HepG2 (cell line): ENCODE measurements around the gene SERPINA3. TPM values are rescaled to one million over a fixed set of nuclear protein-coding genes. Genes with fewer than 3 reads are reported as not detected.
A peak's percentile ranks its signal among the peaks of the same experiment; 100 is the strongest.

Experiments used
- AFF4 ChIP-seq: sonication (generic); formaldehyde crosslinking; IDR thresholded peaks from 2 replicates; pipeline ENCODE4 v1.4.0; 2020; ENCODE audit warnings: missing genetic modification reagents
- AKAP8 ChIP-seq: sonication (generic); formaldehyde crosslinking; IDR thresholded peaks from 2 replicates; pipeline ENCODE4 v1.5.1; 2020; ENCODE audit warnings: mild to moderate bottlenecking, missing genetic modification reagents
- E2F2 ChIP-seq: sonication (generic); formaldehyde crosslinking; IDR thresholded peaks from 2 replicates; pipeline ENCODE4 v1.4.0; 2020; ENCODE audit warnings: missing genetic modification reagents, borderline replicate concordance
- EHMT2 ChIP-seq: fragments of 200-600 bp; sonication (generic); IDR thresholded peaks from 2 replicates; pipeline ENCODE4 v1.7.0; 2017; ENCODE audit warnings: antibody characterized with exemption, low read depth, low read length, borderline replicate concordance
- GATA4 ChIP-seq: sonication (generic); IDR thresholded peaks from 2 replicates; pipeline ENCODE4 v1.6.1; 2016; ENCODE audit warnings: antibody characterized with exemption, low read depth, borderline replicate concordance
- HDAC2 ChIP-seq: sonication (generic); formaldehyde crosslinking; IDR thresholded peaks from 2 replicates; pipeline ENCODE4 v1.4.0; 2020; ENCODE audit warnings: missing genetic modification reagents
- KLF15 ChIP-seq: sonication (generic); formaldehyde crosslinking; IDR thresholded peaks from 2 replicates; pipeline ENCODE4 v1.8.1; 2023; ENCODE audit warnings: borderline replicate concordance, mild to moderate bottlenecking, inconsistent platforms, missing genetic modification reagents, mixed read lengths
- MED1 ChIP-seq: sonication (generic); formaldehyde crosslinking; IDR thresholded peaks from 2 replicates; pipeline ENCODE4 v1.4.0; 2020; ENCODE audit warnings: missing genetic modification reagents
- PHF20 ChIP-seq: sonication (generic); formaldehyde crosslinking; IDR thresholded peaks from 2 replicates; pipeline ENCODE4 v1.5.0; 2020; ENCODE audit warnings: mild to moderate bottlenecking, missing genetic modification reagents
- REPIN1 ChIP-seq: sonication (generic); formaldehyde crosslinking; IDR thresholded peaks from 2 replicates; pipeline ENCODE4 v1.8.0; 2022; ENCODE audit warnings: missing genetic modification reagents, low read depth, mild to moderate bottlenecking, borderline replicate concordance
- RERE ChIP-seq: IDR thresholded peaks from 2 replicates; pipeline ENCODE4 v1.6.1; 2016; ENCODE audit warnings: low read depth, missing genetic modification reagents, missing compliant biosample characterization
- SAP130 ChIP-seq: IDR thresholded peaks from 2 replicates; pipeline ENCODE4 v1.6.1; 2016; ENCODE audit warnings: low read depth
- ZFP41 ChIP-seq: sonication (generic); formaldehyde crosslinking; IDR thresholded peaks from 2 replicates; pipeline ENCODE4 v1.4.0; 2020; ENCODE audit warnings: mild to moderate bottlenecking, missing genetic modification reagents, borderline replicate concordance
- ZMAT3 ChIP-seq: sonication (generic); formaldehyde crosslinking; conservative IDR thresholded peaks from 2 replicates; pipeline ENCODE4 v1.7.0; 2021; ENCODE audit warnings: missing genetic modification reagents
- ZNF101 ChIP-seq: sonication (generic); formaldehyde crosslinking; IDR thresholded peaks from 2 replicates; pipeline ENCODE4 v1.4.0; 2020; ENCODE audit warnings: mild to moderate bottlenecking, low read depth, missing genetic modification reagents, borderline replicate concordance
- ZNF24 ChIP-seq: fragments of 450-650 bp; IDR thresholded peaks from 2 replicates; pipeline ENCODE4 v1.6.1; 2017; ENCODE audit warnings: antibody characterized with exemption, mild to moderate bottlenecking
- ZNF543 ChIP-seq: sonication (generic); formaldehyde crosslinking; IDR thresholded peaks from 2 replicates; pipeline ENCODE4 v1.4.0; 2020; ENCODE audit warnings: mild to moderate bottlenecking, missing genetic modification reagents
- ZNF883 ChIP-seq: sonication (generic); formaldehyde crosslinking; IDR thresholded peaks from 2 replicates; pipeline ENCODE4 v1.5.1; 2020; ENCODE audit warnings: mild to moderate bottlenecking, missing genetic modification reagents; ENCODE audit errors: not compliant biosample characterization
- ZSCAN31 ChIP-seq: sonication (generic); formaldehyde crosslinking; IDR thresholded peaks from 2 replicates; pipeline ENCODE4 v1.5.0; 2020; ENCODE audit warnings: low read depth, mild to moderate bottlenecking, missing genetic modification reagents
- polyA plus RNA-seq, 8 experiments: library from polyadenylated mRNA; depleted of rRNA in 3 of 8; stranded (reverse) in 7 of 8; unstranded in 1 of 8; fragments of >200 nt; fragmentation: Illumina TruSeq in 4 of 8; extraction: Trizol in 4 of 8; gene quantifications; 2 replicates each; pipeline versions ENCODE4 v1.2.1 to v1.2.3, GENCODE V29; 2011 to 2016; ENCODE audit warnings: low read depth in 4 of 8, missing spikeins in 1 of 8, mixed read lengths in 1 of 8; ENCODE audit not compliant: insufficient read depth in 1 of 8
- total RNA-seq, 5 experiments: library from RNA; depleted of rRNA; stranded (reverse); fragments of >200 nt; fragmentation: Illumina TruSeq; extraction: Trizol; gene quantifications; 2 replicates each; pipeline ENCODE4 v1.2.3, GENCODE V29; 2016; ENCODE audit warnings: low read depth in 1 of 5

SERPINA3 gene
- total and polyA plus RNA-seq, 2 of the 13 experiments (the other 11 are each of a cell fraction or from before 2014, with no cell fraction given): 825 to 2,200 TPM

GRCh38 chr14:94572637-94573303 is 39.4 kb upstream of the SERPINA3 start (continued):
- TF ChIP-seq PHF20 (CRISPR knock-in tag) (0 out of 2 replicates have a peak, but pooled peaks have one; percentile 14), SAP130 (peak; percentile 62), RERE (CRISPR knock-in tag) (peak; percentile 71), ZMAT3 (CRISPR knock-in tag) (0 out of 2 replicates have a peak, but pooled peaks have one; percentile 29), EHMT2 (no peak), ZFP41 (CRISPR knock-in tag) (no peak), ZNF543 (no peak; the same call in 1 of the 2 replicates), REPIN1 (CRISPR knock-in tag) (peak; percentile 36; the same call in 1 of the 2 replicates), ZNF101 (CRISPR knock-in tag) (no peak), MED1 (CRISPR knock-in tag) (peak; percentile 87), AKAP8 (CRISPR knock-in tag) (peak; percentile 76; the same call in 1 of the 2 replicates), GATA4 (peak; percentile 71; the same call in 1 of the 2 replicates), ZNF883 (CRISPR knock-in tag) (peak; percentile 31), ZNF24 (peak; percentile 97), KLF15 (CRISPR knock-in tag) (no peak), AFF4 (CRISPR knock-in tag) (no peak), HDAC2 (peak; percentile 67), E2F2 (CRISPR knock-in tag) (no peak), ZSCAN31 (CRISPR knock-in tag) (0 out of 2 replicates have a peak, but pooled peaks have one; percentile 65)
